H1 (cell line): ENCODE measurements around the gene IER5. TPM values are rescaled to one million over a fixed set of nuclear protein-coding genes. Genes with fewer than 3 reads are reported as not detected.
A peak's percentile ranks its signal among the peaks of the same experiment; 100 is the strongest.

ENCODE experiments used
- CTCF ChIA-PET: fragments of 300-600 bp; sonication (Branson Sonifier 250); formaldehyde crosslinking; loops from one replicate; lab custom pipeline; 2021; ENCODE audit not compliant: partially characterized antibody; lab: Charles Lee
- POLR2A ChIA-PET: fragments of 300-600 bp; sonication (Branson Sonifier 250); formaldehyde crosslinking; loops from one replicate; lab custom pipeline; 2021; ENCODE audit warnings: inconsistent platforms; ENCODE audit not compliant: partially characterized antibody; lab: Charles Lee
- DNase-seq, 2 experiments: peaks; one replicate each; pipeline versions ENCODE4 v3.0.0 to v3.0.0-alpha.2; 2010 to 2022; ENCODE audit warnings: low spot score in 2 of 2, low read depth in 1 of 2, mixed read lengths in 1 of 2
- FAIRE-seq: peaks from 2 replicates; lab custom pipeline; 2011; peaks lifted over from hg19 to GRCh38; lab: Jason Lieb, UNC
- H2AFZ ChIP-seq: 2 replicates; pipeline ENCODE4 v1.8.1; 2012; ENCODE audit warnings: low read length, inconsistent platforms
- H2AK5ac ChIP-seq: 2 replicates; pipeline ENCODE4 v1.6.1; 2013; ENCODE audit warnings: low read depth, low read length
- H2BK120ac ChIP-seq: replicated peaks from 2 replicates; pipeline ENCODE3; 2013; ENCODE audit warnings: low read depth, low read length, inconsistent platforms
- H2BK12ac ChIP-seq: 2 replicates; pipeline ENCODE4 v1.6.1; 2013; ENCODE audit warnings: low read depth, low read length
- H2BK15ac ChIP-seq: 2 replicates; pipeline ENCODE4 v1.6.1; 2013; ENCODE audit warnings: low read length
- H2BK20ac ChIP-seq: 2 replicates; pipeline ENCODE4 v1.6.1; 2013; ENCODE audit warnings: low read length
- H2BK5ac ChIP-seq: 2 replicates; pipeline ENCODE4 v1.6.1; 2013; ENCODE audit warnings: low read depth, low read length
- H3K14ac ChIP-seq: 2 replicates; pipeline ENCODE4 v1.6.1; 2013; ENCODE audit warnings: inconsistent platforms; ENCODE audit not compliant: insufficient read length
- H3K18ac ChIP-seq: 2 replicates; pipeline ENCODE4 v1.6.1; 2013; ENCODE audit warnings: low read length; ENCODE audit errors: extremely low read depth
- H3K23ac ChIP-seq: 2 replicates; pipeline ENCODE4 v1.6.1; 2013; ENCODE audit warnings: inconsistent platforms; ENCODE audit not compliant: insufficient read length
- H3K23me2 ChIP-seq: 2 replicates; pipeline ENCODE4 v1.6.1; 2013; ENCODE audit warnings: low read depth, low read length
- H3K27ac ChIP-seq: 2 replicates; pipeline ENCODE4 v1.6.1; 2011; ENCODE audit warnings: low read depth, low read length, inconsistent platforms
- H3K27me3 ChIP-seq, 4 experiments: replicated peaks in 1 of 4; 1 replicate in 1 of 4; 2 replicates in 3 of 4; pipeline versions ENCODE4 v1.6.1 to v1.8.1; 2011 to 2013; ENCODE audit warnings: low read length in 3 of 4, mild to moderate bottlenecking in 3 of 4, inconsistent platforms in 2 of 4, mixed read lengths in 2 of 4, moderate library complexity in 1 of 4; ENCODE audit not compliant: control insufficient read depth in 3 of 4, insufficient read depth in 3 of 4; ENCODE audit errors: extremely low read depth in 1 of 4
- H3K36me3 ChIP-seq, 4 experiments: 2 replicates each; pipeline versions ENCODE4 v1.6.1 to v1.8.1; 2011 to 2013; ENCODE audit warnings: mild to moderate bottlenecking in 4 of 4, low read length in 3 of 4, moderate library complexity in 2 of 4, control low read depth in 1 of 4, inconsistent platforms in 1 of 4; ENCODE audit not compliant: insufficient read depth in 4 of 4, control insufficient read depth in 2 of 4
- H3K4ac ChIP-seq: replicated peaks from 2 replicates; pipeline ENCODE3; 2013; ENCODE audit warnings: low read length, low read depth, mixed read lengths, inconsistent platforms; ENCODE audit not compliant: insufficient read length
- H3K4me1 ChIP-seq, 4 experiments: replicated peaks in 1 of 4; 1 replicate in 1 of 4; 2 replicates in 3 of 4; pipeline versions ENCODE4 v1.6.1 to v1.8.1; 2011 to 2013; ENCODE audit warnings: low read length in 3 of 4, inconsistent platforms in 2 of 4, mixed read lengths in 1 of 4; ENCODE audit not compliant: insufficient read depth in 4 of 4, control insufficient read depth in 3 of 4
- H3K4me2 ChIP-seq, 2 experiments: 2 replicates each; pipeline versions ENCODE4 v1.6.1 to v1.8.1; 2011 to 2013; ENCODE audit warnings: low read depth in 2 of 2, low read length in 2 of 2, control low read depth in 1 of 2, inconsistent platforms in 1 of 2, mild to moderate bottlenecking in 1 of 2; ENCODE audit not compliant: insufficient read depth in 1 of 2
- H3K4me3 ChIP-seq, 4 experiments: fragments of 200-600, 300-600 bp in 1 of 4; sonication (generic), shearing (Covaris generic), sonication (Bioruptor Twin) in 1 of 4; 2 replicates each; pipeline versions ENCODE4 v1.5.1 to v1.8.1; 2011 to 2016; ENCODE audit warnings: low read length in 4 of 4, low read depth in 3 of 4, control low read depth in 2 of 4, inconsistent platforms in 2 of 4, mild to moderate bottlenecking in 2 of 4, mixed read lengths in 1 of 4, moderate library complexity in 1 of 4; ENCODE audit not compliant: insufficient read depth in 2 of 4; ENCODE audit errors: extremely low read depth in 1 of 4
- H3K56ac ChIP-seq: replicated peaks from 2 replicates; pipeline ENCODE3; 2013; ENCODE audit warnings: low read depth, mild to moderate bottlenecking, mixed read lengths, low read length, inconsistent platforms; ENCODE audit not compliant: insufficient read length
- H3K79me1 ChIP-seq: 2 replicates; pipeline ENCODE4 v1.6.1; 2013; ENCODE audit warnings: low read depth, low read length, control low read depth
- H3K79me2 ChIP-seq, 2 experiments: 2 replicates each; pipeline versions ENCODE4 v1.6.1 to v1.8.1; 2012 to 2013; ENCODE audit warnings: low read length in 2 of 2, mild to moderate bottlenecking in 2 of 2, inconsistent platforms in 1 of 2; ENCODE audit not compliant: insufficient read depth in 2 of 2, control insufficient read depth in 1 of 2
- H3K9ac ChIP-seq, 4 experiments: replicated peaks in 1 of 4; 1 replicate in 1 of 4; 2 replicates in 3 of 4; pipeline versions ENCODE4 v1.6.1 to v1.8.1; 2011 to 2013; ENCODE audit warnings: low read depth in 3 of 4, low read length in 3 of 4, control low read depth in 2 of 4, mild to moderate bottlenecking in 2 of 4, moderate library complexity in 2 of 4, inconsistent platforms in 1 of 4; ENCODE audit errors: extremely low read depth in 1 of 4
- H3K9me3 ChIP-seq, 2 experiments: 2 replicates each; pipeline versions ENCODE4 v1.6.1 to v1.8.1; 2012 to 2013; ENCODE audit warnings: mild to moderate bottlenecking in 2 of 2, moderate library complexity in 2 of 2, control low read depth in 1 of 2, inconsistent platforms in 1 of 2, low read depth in 1 of 2, low read length in 1 of 2, mixed read lengths in 1 of 2; ENCODE audit not compliant: insufficient read depth in 2 of 2
- H4K20me1 ChIP-seq, 2 experiments: replicated peaks in 1 of 2; 2 replicates each; pipeline versions ENCODE3 to v1.8.1; 2011 to 2013; ENCODE audit warnings: inconsistent platforms in 2 of 2, low read length in 2 of 2, mild to moderate bottlenecking in 1 of 2; ENCODE audit not compliant: insufficient read depth in 2 of 2, control insufficient read depth in 1 of 2
- H4K5ac ChIP-seq: 2 replicates; pipeline ENCODE4 v1.6.1; 2013; ENCODE audit warnings: low read length, low read depth, mixed read lengths, inconsistent platforms; ENCODE audit not compliant: insufficient read length
- H4K8ac ChIP-seq: 2 replicates; pipeline ENCODE4 v1.8.0; 2013; ENCODE audit warnings: mild to moderate bottlenecking, moderate library complexity, low read length, inconsistent platforms; ENCODE audit not compliant: insufficient read depth; ENCODE audit errors: extremely low read depth
- H4K91ac ChIP-seq: replicated peaks from 2 replicates; pipeline ENCODE3; 2013; ENCODE audit warnings: low read length, mixed read lengths, inconsistent platforms; ENCODE audit not compliant: insufficient read length
- SAP30 ChIP-seq: fragments of 300-600 bp; sonication (generic); IDR thresholded peaks from 2 replicates; pipeline ENCODE4 v1.7.1; 2012; ENCODE audit warnings: low read length, moderate library complexity, mild to moderate bottlenecking, inconsistent platforms; ENCODE audit not compliant: insufficient read depth, insufficient replicate concordance
- WGBS, 2 experiments: shearing (Covaris generic) in 1 of 2; methylation state at CpG; one replicate each; pipeline versions ENCODE4 v1.1.6 to v1.1.7; 2013 to 2015; ENCODE audit warnings: low lambda C conversion rate in 2 of 2, mixed read lengths in 2 of 2, inconsistent platforms in 1 of 2, low coverage in 1 of 2, missing lambda C conversion rate in 1 of 2; ENCODE audit not compliant: insufficient replicate concordance in 2 of 2, insufficient coverage in 1 of 2, insufficient read length in 1 of 2; ENCODE audit errors: extremely low coverage in 1 of 2, missing lambda C conversion rate in 1 of 2; 5-methylcytosine and 5-hydroxymethylcytosine counted together
- polyA plus RNA-seq, 7 experiments: library from polyadenylated mRNA; depleted of rRNA in 3 of 7; stranded (reverse) in 5 of 7; unstranded in 2 of 7; fragments of >200 nt in 5 of 7; fragments of 200-250 nt in 2 of 7; gene quantifications; 1 replicate in 5 of 7; 2 replicates in 1 of 7; 4 replicates in 1 of 7; pipeline versions ENCODE4 v1.2.1 to v1.2.3, GENCODE V29; 2011 to 2013; ENCODE audit warnings: missing spikeins in 2 of 7, mixed read lengths in 2 of 7
- total RNA-seq: library from RNA; stranded (reverse); fragmentation: NEBNext Ultra II Directional; extraction: Animal tissue kit (Norgen Biotek cat#: 25700); gene quantifications from 2 replicates; pipeline ENCODE4 v1.2.1, GENCODE V29; 2021

IER5 gene
- total and polyA plus RNA-seq, 2 of the 8 experiments (the other 6 are each of a cell fraction or from before 2014, with no cell fraction given): 3.5 to 7.7 TPM

DNA sequence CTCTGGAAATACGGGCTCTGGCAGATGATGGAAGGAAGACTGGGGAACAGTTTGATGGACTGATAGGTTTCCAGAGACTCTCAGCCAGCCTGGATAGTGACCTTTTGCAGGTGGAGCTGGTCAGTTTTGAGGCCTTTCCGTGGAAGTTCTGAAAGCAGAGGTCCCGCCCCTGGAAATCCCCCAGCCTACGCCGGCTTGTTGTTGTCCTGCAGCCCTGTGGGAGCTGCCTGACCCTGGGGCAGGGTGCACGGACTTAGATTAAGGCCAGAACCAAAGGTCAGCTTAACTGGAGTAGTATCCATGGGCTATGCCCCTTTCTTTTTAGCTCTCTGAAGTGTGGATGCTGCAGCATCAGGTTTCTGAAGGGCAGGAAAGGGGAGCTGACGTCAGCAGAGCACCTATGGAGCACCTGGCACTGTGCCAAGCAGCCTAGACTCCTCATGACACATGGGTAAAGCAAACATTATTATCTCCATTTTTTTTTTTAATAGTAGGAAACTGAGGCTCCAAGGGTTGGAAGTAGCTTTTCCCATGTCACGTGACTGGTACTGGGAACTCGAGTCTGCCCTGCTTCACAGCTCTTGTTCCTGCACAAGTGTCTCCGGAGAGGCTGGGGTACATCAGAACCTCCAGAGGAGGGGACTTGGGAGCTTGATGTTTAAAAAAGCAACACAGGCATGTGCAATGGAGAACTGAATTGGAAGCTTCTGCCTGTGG lies 38.5 kb downstream of the IER5 start:
- no peak overlapping the region for H2BK5ac ChIP-seq
- no peaks in the 10 kb centered on the region for H3K9me3 ChIP-seq
- no peaks in the 10 kb centered on the region for H4K20me1 ChIP-seq
- no peaks in the 10 kb centered on the region for H3K79me2 ChIP-seq
- H3K4me3 ChIP-seq: no peak overlapping the region
- H3K4me1 ChIP-seq: peaks cover 10 to 29% (median 21%) of the 10 kb centered on the region in 4 experiments
- H3K27ac ChIP-seq: no peak overlapping the region
- H3K56ac ChIP-seq: no peak overlapping the region
- no peaks in the 10 kb centered on the region for H3K36me3 ChIP-seq
- no peak for FAIRE-seq
- H3K79me1 ChIP-seq: no peaks in the 10 kb centered on the region
- no peak for DNase-seq
- 0 out of 2 replicates have a peak overlapping the region, but pooled peaks have one; percentile 32 for H2BK15ac ChIP-seq
- H3K27me3 ChIP-seq: no peaks in the 10 kb centered on the region; a peak in 1 of 7 replicates
- 0 out of 2 replicates have a peak overlapping the region, but pooled peaks have one; percentile 61 for H2BK20ac ChIP-seq
- H2BK12ac ChIP-seq: 0 out of 2 replicates have a peak overlapping the region, but pooled peaks have one; percentile 31
- no peak overlapping the region for H3K4ac ChIP-seq
- POLR2A ChIA-PET: interaction anchor here (0.8 to 3.8 kb wide), 6 partner anchors 10 to 955 kb away, joined by 3 to 37 read pairs (median 6); partner anchors contain the start of gene IER5
- H3K23me2 ChIP-seq: no peaks in the 10 kb centered on the region
- CTCF ChIA-PET: interaction anchor here (0.6 to 4.7 kb wide), 19 partner anchors 9 to 185 kb away, joined by 3 to 28 read pairs (median 3); no protein-coding TSS in a partner anchor
- 63% methylated on average over 10 of the region's 10 CpGs; no CpG with 5 or more reads in 1 of the 2 experiments for WGBS, 2 experiments
- H3K14ac ChIP-seq: no peak overlapping the region
- H4K5ac ChIP-seq: no peak overlapping the region
- peak overlapping the region; percentile 48; the same call in 1 of the 2 replicates for H3K18ac ChIP-seq
- no peak overlapping the region for H2BK120ac ChIP-seq
- no peak overlapping the region for H3K23ac ChIP-seq
- no peak overlapping the region for H4K91ac ChIP-seq
- no peak overlapping the region for H3K4me2 ChIP-seq
- no peak overlapping the region; the same call in 1 of the 2 replicates for H4K8ac ChIP-seq
- no peak overlapping the region for H2AK5ac ChIP-seq
- H3K9ac ChIP-seq: no peak overlapping the region
- H2AFZ ChIP-seq: no peak overlapping the region
- no peak for TF ChIP-seq SAP30
